Trophoblast cell (in vitro differentiated cells and primary cell): ENCODE measurements around the gene PPP1R7.

ENCODE experiments used
- DNase-seq, 2 donors: peaks; one replicate each; pipeline ENCODE4 v3.0.0-alpha.2; 2016
- H2AFZ ChIP-seq: 2 replicates; pipeline ENCODE4 v1.6.1; 2013; ENCODE audit warnings: low read length, moderate library complexity, mild to moderate bottlenecking; ENCODE audit not compliant: insufficient read depth, poor library complexity
- H2AK5ac ChIP-seq: 2 replicates; pipeline ENCODE4 v1.6.1; 2013; ENCODE audit warnings: mild to moderate bottlenecking, low read length
- H2BK120ac ChIP-seq: 2 replicates; pipeline ENCODE4 v1.6.1; 2013; ENCODE audit warnings: low read length, mild to moderate bottlenecking, moderate library complexity; ENCODE audit not compliant: insufficient read depth, poor library complexity
- H2BK12ac ChIP-seq: 2 replicates; pipeline ENCODE4 v1.6.1; 2013; ENCODE audit warnings: mild to moderate bottlenecking, low read length, moderate library complexity
- H2BK5ac ChIP-seq: 2 replicates; pipeline ENCODE4 v1.6.1; 2013; ENCODE audit warnings: low read length, low read depth, moderate library complexity, mild to moderate bottlenecking; ENCODE audit not compliant: poor library complexity
- H3K14ac ChIP-seq: 2 replicates; pipeline ENCODE4 v1.6.1; 2013; ENCODE audit warnings: mild to moderate bottlenecking, low read length
- H3K18ac ChIP-seq: 2 replicates; pipeline ENCODE4 v1.6.1; 2013; ENCODE audit warnings: mild to moderate bottlenecking, low read length
- H3K23ac ChIP-seq: 2 replicates; pipeline ENCODE4 v1.6.1; 2013; ENCODE audit warnings: low read length
- H3K27ac ChIP-seq: 2 replicates; pipeline ENCODE4 v1.5.1; 2013; ENCODE audit warnings: low read depth, mild to moderate bottlenecking, inconsistent platforms, low read length, moderate library complexity
- H3K27me3 ChIP-seq: 2 replicates; pipeline ENCODE4 v1.6.1; 2013; ENCODE audit warnings: inconsistent platforms, mild to moderate bottlenecking, low read length, moderate library complexity; ENCODE audit not compliant: insufficient read depth
- H3K36me3 ChIP-seq, 2 experiments: 1 replicate in 1 of 2; 2 replicates in 1 of 2; pipeline ENCODE4 v1.6.1; 2013; ENCODE audit warnings: low read length in 2 of 2, mild to moderate bottlenecking in 2 of 2, moderate library complexity in 1 of 2; ENCODE audit not compliant: insufficient read depth in 2 of 2, control insufficient read depth in 1 of 2
- H3K4ac ChIP-seq: 2 replicates; pipeline ENCODE4 v1.6.1; 2013; ENCODE audit warnings: low read depth, mild to moderate bottlenecking, low read length, moderate library complexity
- H3K4me1 ChIP-seq, 2 experiments: 1 replicate in 1 of 2; 2 replicates in 1 of 2; pipeline ENCODE4 v1.6.1; 2013; ENCODE audit warnings: low read length in 2 of 2, mild to moderate bottlenecking in 2 of 2, moderate library complexity in 1 of 2; ENCODE audit not compliant: insufficient read depth in 2 of 2, control insufficient read depth in 1 of 2
- H3K4me2 ChIP-seq: 2 replicates; pipeline ENCODE4 v1.6.1; 2013; ENCODE audit warnings: inconsistent platforms, mild to moderate bottlenecking, low read length, moderate library complexity
- H3K4me3 ChIP-seq: 2 replicates; pipeline ENCODE4 v1.5.1; 2013; ENCODE audit warnings: mild to moderate bottlenecking, low read depth, low read length, inconsistent platforms
- H3K79me1 ChIP-seq: one replicate; pipeline ENCODE4 v1.6.1; 2013; ENCODE audit warnings: low read length
- H3K79me2 ChIP-seq: 2 replicates; pipeline ENCODE4 v1.6.1; 2013; ENCODE audit warnings: low read length, mild to moderate bottlenecking; ENCODE audit not compliant: control insufficient read depth, insufficient read depth, poor library complexity
- H3K9ac ChIP-seq: 2 replicates; pipeline ENCODE4 v1.6.1; 2013; ENCODE audit warnings: mild to moderate bottlenecking, low read length
- H3K9me3 ChIP-seq: 2 replicates; pipeline ENCODE4 v1.6.1; 2013; ENCODE audit warnings: low read depth, mild to moderate bottlenecking, control low read depth, inconsistent platforms, low read length; ENCODE audit not compliant: insufficient read depth
- H4K12ac ChIP-seq: 2 replicates; pipeline ENCODE4 v1.6.1; 2013; ENCODE audit warnings: low read depth, mild to moderate bottlenecking, low read length, moderate library complexity
- H4K8ac ChIP-seq: 2 replicates; pipeline ENCODE4 v1.6.1; 2013; ENCODE audit warnings: low read depth, mild to moderate bottlenecking, low read length, moderate library complexity
- H4K91ac ChIP-seq: one replicate; pipeline ENCODE4 v1.6.1; 2013; ENCODE audit warnings: low read depth, mild to moderate bottlenecking, low read length, moderate library complexity
- WGBS: extraction: QIAGEN DNeasy Blood & Tissue Kit; methylation state at CpG from one replicate; pipeline ENCODE4 v1.1.7; 2013; ENCODE audit warnings: missing lambda C conversion rate; ENCODE audit not compliant: insufficient read length, insufficient coverage; ENCODE audit errors: extremely low coverage; 5-methylcytosine and 5-hydroxymethylcytosine counted together

The PPP1R7 gene

GRCh38 chr2:241157841-241158545 is 7.7 kb downstream of the PPP1R7 start:
- Histone ChIP-seq H3K4ac (no peak overlapping the region), H3K23ac (no peak overlapping the region), H4K91ac (no peak overlapping the region), H2AK5ac (no peak overlapping the region), H3K9me3 (peaks cover 1% of the 10 kb centered on the region), H3K9ac (no peak overlapping the region), H3K27me3 (no peaks in the 10 kb centered on the region), H4K12ac (no peak overlapping the region), H3K18ac (no peak overlapping the region), H3K4me2 (no peak overlapping the region), H3K27ac (no peak overlapping the region), H3K14ac (no peak overlapping the region), H3K79me2 (no peaks in the 10 kb centered on the region), H4K8ac (no peak overlapping the region), H2BK5ac (no peak overlapping the region), H3K36me3 (peaks cover 31 to 50% of the 10 kb centered on the region in 2 experiments), H2BK120ac (no peak overlapping the region), H3K4me1 (no peaks in the 10 kb centered on the region), H2AFZ (no peak overlapping the region), H3K4me3 (no peak overlapping the region), H2BK12ac (no peak overlapping the region), H3K79me1 (no peaks in the 10 kb centered on the region)
- WGBS, result no CpG with 5 or more reads among the region's 9 CpGs
- no peak for DNase-seq

- Histone ChIP-seq H3K4me2 (no peak overlapping the region), H4K12ac (no peak overlapping the region), H2BK5ac (no peak overlapping the region), H2BK120ac (no peak overlapping the region), H3K4ac (no peak overlapping the region), H3K9ac (no peak overlapping the region), H4K91ac (no peak overlapping the region), H3K14ac (no peak overlapping the region), H3K4me3 (no peak overlapping the region), H3K9me3 (peaks cover 1% of the 10 kb centered on the region), H3K79me2 (no peaks in the 10 kb centered on the region), H3K79me1 (no peaks in the 10 kb centered on the region), H3K36me3 (peaks cover 33 to 49% of the 10 kb centered on the region in 2 experiments), H3K23ac (no peak overlapping the region), H3K18ac (no peak overlapping the region), H3K27ac (no peak overlapping the region), H2AK5ac (no peak overlapping the region), H3K27me3 (no peaks in the 10 kb centered on the region), H4K8ac (no peak overlapping the region), H2AFZ (no peak overlapping the region), H3K4me1 (no peaks in the 10 kb centered on the region), H2BK12ac (no peak overlapping the region)
- WGBS, result no CpG with 5 or more reads among the region's 8 CpGs
- no peak for DNase-seq
Measured at GRCh38 chr2:241158546-241158900, 8.3 kb downstream of the PPP1R7 start.

- Histone ChIP-seq H3K4me2 (no peak overlapping the region), H3K14ac (no peak overlapping the region), H3K4ac (no peak overlapping the region), H2AFZ (no peak overlapping the region), H3K79me2 (no peaks in the 10 kb centered on the region), H3K4me3 (no peak overlapping the region), H4K8ac (no peak overlapping the region), H3K18ac (no peak overlapping the region), H4K12ac (no peak overlapping the region), H4K91ac (no peak overlapping the region), H3K4me1 (no peaks in the 10 kb centered on the region), H3K9ac (no peak overlapping the region), H3K27ac (no peak overlapping the region), H2AK5ac (no peak overlapping the region), H2BK120ac (no peak overlapping the region), H3K36me3 (peaks cover 35 to 53% of the 10 kb centered on the region in 2 experiments), H3K27me3 (no peaks in the 10 kb centered on the region), H2BK12ac (no peak overlapping the region), H2BK5ac (no peak overlapping the region), H3K79me1 (no peaks in the 10 kb centered on the region), H3K9me3 (peaks cover 1% of the 10 kb centered on the region), H3K23ac (no peak overlapping the region)
- no peak for DNase-seq
- WGBS, result no CpG with 5 or more reads among the region's 5 CpGs
Measured at GRCh38 chr2:241159116-241159515, 8.8 kb downstream of the PPP1R7 start.

- Histone ChIP-seq H3K18ac (no peak overlapping the region), H3K4me3 (no peak overlapping the region), H3K79me2 (no peaks in the 10 kb centered on the region), H3K4me2 (no peak overlapping the region), H3K27me3 (no peaks in the 10 kb centered on the region), H3K9ac (no peak overlapping the region), H3K79me1 (no peaks in the 10 kb centered on the region), H3K23ac (no peak overlapping the region), H3K4ac (no peak overlapping the region), H3K36me3 (peaks cover 35 to 53% of the 10 kb centered on the region in 2 experiments), H3K4me1 (no peaks in the 10 kb centered on the region), H2BK120ac (no peak overlapping the region), H2AFZ (no peak overlapping the region), H2BK5ac (no peak overlapping the region), H3K14ac (no peak overlapping the region), H3K27ac (no peak overlapping the region), H2BK12ac (no peak overlapping the region), H4K8ac (no peak overlapping the region), H4K91ac (no peak overlapping the region), H3K9me3 (peaks cover 1% of the 10 kb centered on the region), H2AK5ac (no peak overlapping the region), H4K12ac (no peak overlapping the region)
- WGBS, result no CpG with 5 or more reads among the region's 7 CpGs
- no peak for DNase-seq
Measured at GRCh38 chr2:241160318-241160717, 10.1 kb downstream of the PPP1R7 start.
